ENCODE measurements around the gene OR10A4.
"Not testable (repeated sequence)": the region's sequence is repeated elsewhere in the genome, so short reads cannot be mapped to it uniquely, and the experiment has no call there.

Gene OR10A4

DNA sequence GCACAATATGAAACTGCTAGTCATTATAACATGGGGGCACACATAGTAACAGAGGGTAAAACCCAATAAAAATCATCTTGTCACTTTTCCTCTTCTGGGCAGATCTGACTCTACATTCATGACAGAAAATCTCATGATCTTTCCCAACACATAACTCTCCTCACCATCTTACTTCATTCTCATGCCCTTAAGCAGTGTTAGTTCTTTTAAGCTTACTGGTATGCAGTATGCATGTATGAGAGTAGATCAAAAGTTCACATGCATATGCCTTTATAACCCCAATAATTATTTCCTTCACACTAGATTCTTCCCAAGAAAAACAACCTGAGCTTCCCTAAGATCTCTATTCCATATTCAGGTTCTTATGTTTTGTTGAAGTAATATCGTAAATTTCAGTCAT lies 5.1 kb upstream of the OR10A4 start:
- no peaks in the 10 kb centered on the region for H3K9me3 ChIP-seq (ENCODE audit: insufficient read depth, low read length)
- no peaks in the 10 kb centered on the region for H3K4me1 ChIP-seq (ENCODE audit: insufficient read depth, insufficient read length)
- H3K4me3 ChIP-seq (ENCODE audit: insufficient read length, low read depth) = no peak overlapping the region
- no peaks in the 10 kb centered on the region for H3K36me3 ChIP-seq (ENCODE audit: insufficient read depth, insufficient read length, low read length)
- DNase-seq (ENCODE audit: low read depth, low spot score) = no peak
- no peaks in the 10 kb centered on the region for H3K27me3 ChIP-seq (ENCODE audit: insufficient read depth, insufficient read length)
- H3K9ac ChIP-seq (ENCODE audit: insufficient read length, low read depth) = no peak overlapping the region
- no peak for TF ChIP-seq YY1 (IDR thresholded peaks at IDR 0.05; ENCODE audit: insufficient read depth, insufficient read length)
- no peak for TF ChIP-seq ZNF274 (IDR thresholded peaks at IDR 0.05; ENCODE audit: low read depth, low read length)
- TF ChIP-seq SUZ12 (IDR thresholded peaks at IDR 0.05; ENCODE audit: extremely low read depth, insufficient read depth, insufficient read length) = no peak

DNA sequence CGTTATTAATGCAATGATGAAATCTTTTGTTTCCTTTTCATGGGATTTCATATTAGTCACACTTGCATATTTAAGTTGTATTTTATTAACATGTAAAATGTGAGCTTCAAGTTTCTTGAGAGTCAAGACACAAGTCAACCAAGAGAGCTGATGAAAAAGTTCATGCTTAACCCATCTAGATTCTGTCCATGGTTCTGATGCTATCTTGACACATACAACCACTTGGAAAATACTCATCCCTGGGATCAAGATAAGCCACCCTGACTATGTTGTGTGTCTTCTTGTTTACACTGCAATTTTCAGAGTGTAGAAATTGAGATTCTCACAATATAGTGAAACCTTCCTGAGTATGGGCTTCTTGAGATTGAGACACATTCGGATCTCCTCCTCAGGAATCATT lies 664 bp upstream of the OR10A4 start:
- no peak for DNase-seq (ENCODE audit: low read depth, low spot score)
- Histone ChIP-seq H3K9me3 (ENCODE audit: insufficient read depth, low read length) (no peaks in the 10 kb centered on the region), H3K36me3 (ENCODE audit: insufficient read depth, insufficient read length, low read length) (no peaks in the 10 kb centered on the region), H3K27me3 (ENCODE audit: insufficient read depth, insufficient read length) (no peaks in the 10 kb centered on the region), H3K4me3 (ENCODE audit: insufficient read length, low read depth) (no peak overlapping the region), H3K4me1 (ENCODE audit: insufficient read depth, insufficient read length) (no peaks in the 10 kb centered on the region), H3K9ac (ENCODE audit: insufficient read length, low read depth) (no peak overlapping the region)
- TF ChIP-seq ZNF274 (IDR thresholded peaks at IDR 0.05; ENCODE audit: low read depth, low read length) (no peak), YY1 (IDR thresholded peaks at IDR 0.05; ENCODE audit: insufficient read depth, insufficient read length) (no peak)

DNA sequence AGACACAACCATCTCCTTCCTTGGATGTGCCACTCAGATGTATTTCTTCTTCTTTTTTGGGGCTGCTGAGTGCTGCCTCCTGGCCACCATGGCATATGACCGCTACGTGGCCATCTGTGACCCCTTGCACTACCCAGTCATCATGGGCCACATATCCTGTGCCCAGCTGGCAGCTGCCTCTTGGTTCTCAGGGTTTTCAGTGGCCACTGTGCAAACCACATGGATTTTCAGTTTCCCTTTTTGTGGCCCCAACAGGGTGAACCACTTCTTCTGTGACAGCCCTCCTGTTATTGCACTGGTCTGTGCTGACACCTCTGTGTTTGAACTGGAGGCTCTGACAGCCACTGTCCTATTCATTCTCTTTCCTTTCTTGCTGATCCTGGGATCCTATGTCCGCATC lies 489 bp downstream of the OR10A4 start:
- H3K4me1 ChIP-seq (ENCODE audit: insufficient read depth, insufficient read length) = no peaks in the 10 kb centered on the region
- H3K9me3 ChIP-seq (ENCODE audit: insufficient read depth, low read length) = no peaks in the 10 kb centered on the region
- H3K4me3 ChIP-seq (ENCODE audit: insufficient read length, low read depth) = no peak overlapping the region
- TF ChIP-seq YY1 (IDR thresholded peaks at IDR 0.05; ENCODE audit: insufficient read depth, insufficient read length) (no peak), ZNF274 (IDR thresholded peaks at IDR 0.05; ENCODE audit: low read depth, low read length) (no peak), SUZ12 (IDR thresholded peaks at IDR 0.05; ENCODE audit: extremely low read depth, insufficient read depth, insufficient read length) (no peak)
- DNase-seq (ENCODE audit: low read depth, low spot score) = no peak
- H3K9ac ChIP-seq (ENCODE audit: insufficient read length, low read depth) = no peak overlapping the region
- no peaks in the 10 kb centered on the region for H3K36me3 ChIP-seq (ENCODE audit: insufficient read depth, insufficient read length, low read length)
- H3K27me3 ChIP-seq (ENCODE audit: insufficient read depth, insufficient read length) = no peaks in the 10 kb centered on the region

DNA sequence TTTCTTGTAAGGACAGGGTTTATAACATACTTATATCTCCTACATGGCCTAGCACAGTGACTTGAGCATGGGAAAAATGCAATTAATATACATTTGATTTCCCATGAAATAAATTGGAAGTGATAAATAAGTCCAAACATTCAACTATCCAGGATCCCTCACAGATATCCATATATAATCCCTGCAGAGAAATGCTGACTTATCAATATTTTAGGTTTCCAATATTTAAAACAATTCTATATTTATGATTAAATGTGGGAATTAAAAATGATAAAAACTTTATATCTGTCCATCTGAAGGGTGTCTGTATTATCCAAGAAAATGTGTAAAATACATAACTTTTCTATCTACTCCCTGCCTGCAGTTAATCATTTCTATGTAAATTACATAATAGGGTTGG lies 6.3 kb downstream of the OR10A4 start:
- Histone ChIP-seq H3K4me3 (ENCODE audit: insufficient read length, low read depth) (no peak overlapping the region), H3K9me3 (ENCODE audit: insufficient read depth, low read length) (no peaks in the 10 kb centered on the region), H3K4me1 (ENCODE audit: insufficient read depth, insufficient read length) (no peaks in the 10 kb centered on the region), H3K36me3 (ENCODE audit: insufficient read depth, insufficient read length, low read length) (no peaks in the 10 kb centered on the region), H3K9ac (ENCODE audit: insufficient read length, low read depth) (no peak overlapping the region), H3K27me3 (ENCODE audit: insufficient read depth, insufficient read length) (no peaks in the 10 kb centered on the region)
- DNase-seq (ENCODE audit: low read depth, low spot score) = no peak
- no peak for TF ChIP-seq YY1 (IDR thresholded peaks at IDR 0.05; ENCODE audit: insufficient read depth, insufficient read length)
- no peak for TF ChIP-seq SUZ12 (IDR thresholded peaks at IDR 0.05; ENCODE audit: extremely low read depth, insufficient read depth, insufficient read length)

DNA sequence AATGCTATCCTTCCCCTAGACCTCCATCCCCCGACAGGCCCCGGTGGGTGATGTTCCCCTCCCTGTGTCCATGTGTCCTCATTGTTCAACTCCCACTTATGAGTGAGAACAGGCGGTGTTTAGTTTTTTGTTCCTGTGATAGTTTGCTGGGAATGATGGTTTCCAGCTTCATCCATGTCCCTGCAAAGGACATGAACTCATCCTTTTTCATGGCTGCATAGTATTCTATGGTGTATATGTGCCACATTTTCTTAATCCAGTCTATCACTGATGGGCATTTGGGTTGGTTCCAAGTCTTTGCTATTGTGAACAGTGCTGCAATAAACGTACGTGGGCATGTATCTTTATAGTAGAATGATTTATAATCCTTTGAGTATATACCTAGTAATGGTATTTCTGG lies 11.3 kb downstream of the OR10A4 start:
- not testable (repeated sequence) for H3K9me3 ChIP-seq (ENCODE audit: insufficient read depth, low read length); H3K27me3 ChIP-seq (ENCODE audit: insufficient read depth, insufficient read length); H3K4me1 ChIP-seq (ENCODE audit: insufficient read depth, insufficient read length); DNase-seq (ENCODE audit: low read depth, low spot score); H3K4me3 ChIP-seq (ENCODE audit: insufficient read length, low read depth); H3K9ac ChIP-seq (ENCODE audit: insufficient read length, low read depth); H3K36me3 ChIP-seq (ENCODE audit: insufficient read depth, insufficient read length, low read length)

DNA sequence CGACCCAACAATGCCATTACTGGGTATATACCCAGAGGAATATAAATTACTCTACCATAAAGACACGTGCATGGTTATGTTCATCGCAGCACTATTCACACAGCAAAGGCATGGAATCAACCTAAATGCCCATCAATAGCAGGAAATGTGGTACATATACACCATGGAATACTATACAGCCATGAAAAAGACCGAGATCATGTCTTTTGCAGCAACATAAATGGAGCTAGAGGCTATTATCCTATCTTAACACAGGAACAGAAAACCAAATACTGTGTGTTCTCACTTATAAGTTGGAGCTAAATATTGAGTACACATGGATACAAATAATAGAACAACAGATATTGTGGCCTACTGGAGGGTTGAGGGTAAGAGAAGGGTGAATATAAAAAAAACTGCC lies 12.4 kb downstream of the OR10A4 start:
- Histone ChIP-seq H3K27me3 (ENCODE audit: insufficient read depth, insufficient read length) (no peaks in the 10 kb centered on the region), H3K9me3 (ENCODE audit: insufficient read depth, low read length) (no peaks in the 10 kb centered on the region), H3K9ac (ENCODE audit: insufficient read length, low read depth) (no peak overlapping the region), H3K4me1 (ENCODE audit: insufficient read depth, insufficient read length) (no peaks in the 10 kb centered on the region), H3K4me3 (ENCODE audit: insufficient read length, low read depth) (no peak overlapping the region), H3K36me3 (ENCODE audit: insufficient read depth, insufficient read length, low read length) (no peaks in the 10 kb centered on the region)
- no peak for TF ChIP-seq SUZ12 (IDR thresholded peaks at IDR 0.05; ENCODE audit: extremely low read depth, insufficient read depth, insufficient read length)
- TF ChIP-seq ZNF274 (IDR thresholded peaks at IDR 0.05; ENCODE audit: low read depth, low read length) = no peak
- no peak for TF ChIP-seq YY1 (IDR thresholded peaks at IDR 0.05; ENCODE audit: insufficient read depth, insufficient read length)
- DNase-seq (ENCODE audit: low read depth, low spot score) = no peak

DNA sequence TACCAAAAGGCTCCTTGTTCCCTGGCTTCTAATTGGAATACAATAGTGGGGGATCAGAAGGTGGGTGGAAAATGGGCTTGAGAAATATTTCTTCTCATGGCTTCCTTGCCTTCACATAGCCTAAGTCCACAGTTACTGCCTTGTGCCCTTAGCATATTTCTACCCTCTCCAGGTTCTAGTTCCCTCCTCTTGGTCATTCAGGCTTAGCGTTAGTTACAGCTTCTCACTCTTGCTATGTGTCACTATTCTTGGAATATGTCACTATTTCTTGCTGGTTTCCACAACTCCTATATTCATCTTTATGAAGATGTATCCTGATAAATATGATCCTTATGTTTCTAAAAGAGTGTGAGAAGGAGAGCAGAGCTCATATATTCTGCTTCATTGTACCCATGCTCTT lies 13.4 kb downstream of the OR10A4 start:
- Histone ChIP-seq H3K4me1 (ENCODE audit: insufficient read depth, insufficient read length) (no peaks in the 10 kb centered on the region), H3K36me3 (ENCODE audit: insufficient read depth, insufficient read length, low read length) (no peaks in the 10 kb centered on the region), H3K9me3 (ENCODE audit: insufficient read depth, low read length) (no peaks in the 10 kb centered on the region), H3K4me3 (ENCODE audit: insufficient read length, low read depth) (no peak overlapping the region), H3K27me3 (ENCODE audit: insufficient read depth, insufficient read length) (no peaks in the 10 kb centered on the region), H3K9ac (ENCODE audit: insufficient read length, low read depth) (no peak overlapping the region)
- TF ChIP-seq SUZ12 (IDR thresholded peaks at IDR 0.05; ENCODE audit: extremely low read depth, insufficient read depth, insufficient read length) = no peak
- no peak for TF ChIP-seq ZNF274 (IDR thresholded peaks at IDR 0.05; ENCODE audit: low read depth, low read length)
- no peak for TF ChIP-seq YY1 (IDR thresholded peaks at IDR 0.05; ENCODE audit: insufficient read depth, insufficient read length)
- no peak for DNase-seq (ENCODE audit: low read depth, low spot score)

DNA sequence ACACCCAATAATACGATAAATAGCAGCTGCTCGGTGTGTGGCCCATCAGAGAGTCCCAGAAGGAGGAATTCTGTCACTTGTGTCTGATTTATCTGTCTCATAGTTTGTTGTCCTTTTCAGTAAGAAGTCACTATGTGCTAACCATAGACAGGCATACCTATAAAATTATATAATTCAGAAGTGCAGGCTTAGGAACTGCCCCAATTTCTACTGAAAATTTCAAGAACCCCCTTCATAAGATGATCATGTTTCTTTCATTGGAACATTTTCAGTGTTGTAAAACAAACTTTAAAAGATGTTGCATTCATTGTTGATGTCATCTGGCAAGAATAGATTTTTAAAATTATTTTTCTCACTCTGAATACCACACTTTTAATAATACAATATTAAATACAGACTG lies 16.0 kb downstream of the OR10A4 start, which contains the start of gene OR2D2:
Gene OR2D2, minus strand, starts transcription at position 101 of the 400 bp plus-strand sequence. Its CDS starts 0 bp downstream, at position 101.
- no peaks in the 10 kb centered on the region for H3K9me3 ChIP-seq (ENCODE audit: insufficient read depth, low read length)
- H3K36me3 ChIP-seq (ENCODE audit: insufficient read depth, insufficient read length, low read length) = no peaks in the 10 kb centered on the region
- H3K4me1 ChIP-seq (ENCODE audit: insufficient read depth, insufficient read length) = no peaks in the 10 kb centered on the region
- H3K9ac ChIP-seq (ENCODE audit: insufficient read length, low read depth) = no peak within 1 kb of the TSS
- no peak within 1 kb of the TSS for H3K4me3 ChIP-seq (ENCODE audit: insufficient read length, low read depth)
- no peak for TF ChIP-seq SUZ12 (IDR thresholded peaks at IDR 0.05; ENCODE audit: extremely low read depth, insufficient read depth, insufficient read length)
- no peak for TF ChIP-seq ZNF274 (IDR thresholded peaks at IDR 0.05; ENCODE audit: low read depth, low read length)
- DNase-seq (ENCODE audit: low read depth, low spot score) = no peak
- H3K27me3 ChIP-seq (ENCODE audit: insufficient read depth, insufficient read length) = no peaks in the 10 kb centered on the region
